ENCODE measurements around the gene XRN1. TPM values are rescaled to one million over a fixed set of nuclear protein-coding genes. Genes with fewer than 3 reads are reported as not detected.
A peak's percentile ranks its signal among the peaks of the same experiment; 100 is the strongest.

The XRN1 gene
- total and polyA plus RNA-seq, 10 of the 15 experiments (the other 5 are each of a cell fraction or from before 2014, with no cell fraction given): 1.7 to 38.8 (median 15.5) TPM

DNA sequence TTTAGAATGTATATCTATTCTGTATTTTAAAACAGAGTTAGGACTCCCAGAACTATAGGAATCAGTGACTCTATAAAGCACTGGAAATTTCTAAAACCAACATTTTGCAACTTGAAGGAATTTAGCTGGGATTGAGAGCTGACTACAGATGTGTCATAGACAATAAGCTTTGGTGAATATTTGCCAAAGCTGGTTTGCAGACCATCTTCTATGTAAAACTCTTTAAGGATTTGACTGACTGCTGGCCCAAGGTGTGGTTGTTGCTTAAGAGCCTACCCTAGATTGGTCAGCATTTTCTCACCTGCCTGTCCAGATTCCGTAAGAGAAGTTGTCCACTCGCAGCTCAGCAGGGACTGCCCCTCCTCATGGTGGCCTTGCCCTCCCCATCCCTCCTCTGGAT, 149.2 kb downstream of the XRN1 start (continued):
- TF ChIP-seq, protein P1, sequence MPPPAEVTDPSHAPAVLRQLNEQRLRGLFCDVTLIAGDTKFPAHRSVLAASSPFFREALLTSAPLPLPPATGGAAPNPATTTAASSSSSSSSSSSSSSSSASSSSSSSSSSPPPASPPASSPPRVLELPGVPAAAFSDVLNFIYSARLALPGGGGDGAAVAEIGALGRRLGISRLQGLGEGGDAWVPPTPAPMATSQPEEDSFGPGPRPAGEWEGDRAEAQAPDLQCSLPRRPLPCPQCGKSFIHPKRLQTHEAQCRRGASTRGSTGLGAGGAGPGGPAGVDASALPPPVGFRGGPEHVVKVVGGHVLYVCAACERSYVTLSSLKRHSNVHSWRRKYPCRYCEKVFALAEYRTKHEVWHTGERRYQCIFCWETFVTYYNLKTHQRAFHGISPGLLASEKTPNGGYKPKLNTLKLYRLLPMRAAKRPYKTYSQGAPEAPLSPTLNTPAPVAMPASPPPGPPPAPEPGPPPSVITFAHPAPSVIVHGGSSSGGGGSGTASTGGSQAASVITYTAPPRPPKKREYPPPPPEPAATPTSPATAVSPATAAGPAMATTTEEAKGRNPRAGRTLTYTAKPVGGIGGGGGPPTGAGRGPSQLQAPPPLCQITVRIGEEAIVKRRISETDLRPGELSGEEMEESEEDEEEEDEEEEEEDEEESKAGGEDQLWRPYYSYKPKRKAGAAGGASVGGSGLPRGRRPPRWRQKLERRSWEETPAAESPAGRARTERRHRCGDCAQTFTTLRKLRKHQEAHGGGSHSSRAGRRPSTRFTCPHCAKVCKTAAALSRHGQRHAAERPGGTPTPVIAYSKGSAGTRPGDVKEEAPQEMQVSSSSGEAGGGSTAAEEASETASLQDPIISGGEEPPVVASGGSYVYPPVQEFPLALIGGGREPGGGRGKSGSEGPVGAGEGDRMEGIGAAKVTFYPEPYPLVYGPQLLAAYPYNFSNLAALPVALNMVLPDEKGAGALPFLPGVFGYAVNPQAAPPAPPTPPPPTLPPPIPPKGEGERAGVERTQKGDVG (CRISPR knock-in tag; IDR thresholded peaks at IDR 0.05): no peak
- TF ChIP-seq TARDBP (IDR thresholded peaks at IDR 0.05; ENCODE audit: borderline replicate concordance): no peak

DNA sequence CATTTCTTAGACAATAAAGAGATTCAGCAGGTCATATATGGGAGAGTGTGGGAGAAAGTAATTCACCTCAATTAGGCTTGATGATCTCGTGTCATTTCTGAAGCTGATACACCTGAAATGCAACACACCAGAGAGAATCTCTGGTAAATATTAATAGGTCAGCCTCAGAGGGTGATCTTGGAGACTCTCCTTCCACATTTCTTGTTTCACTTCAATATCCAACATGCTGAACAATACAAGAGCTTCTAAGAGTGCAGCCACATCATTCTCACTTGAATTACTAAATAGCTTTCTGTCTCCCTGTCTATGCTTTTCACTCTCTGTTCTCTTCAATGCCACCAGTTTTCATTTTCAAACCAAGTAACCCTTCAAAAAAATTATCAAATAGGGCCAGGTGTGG, 151.3 kb downstream of the XRN1 start:
- BruUV-seq (replicated peaks): no TSS peak
- no peak overlapping the region for H2AFZ ChIP-seq (ENCODE audit: control insufficient read depth, low read depth, low read length)
- no peak overlapping the region for H3K27ac ChIP-seq (ENCODE audit: control insufficient read depth, insufficient read depth)
- 94% methylated on average over 1 of the region's 1 CpG for WGBS (ENCODE audit: insufficient coverage, insufficient replicate concordance, low lambda C conversion rate, missing lambda C conversion rate)
- no peaks in the 10 kb centered on the region for H3K9me3 ChIP-seq (replicated peaks; ENCODE audit: control insufficient read depth, insufficient read depth, low read length)
- ChIA-PET CTCF (interaction anchor here (1.1 kb wide), 1 partner anchor 17 kb away, joined by 5 read pairs; no protein-coding TSS in a partner anchor), SMC1A (ENCODE audit: uncharacterized antibody, unreplicated experiment) (interaction anchor here (0.6 to 1.3 kb wide), 4 partner anchors 17 to 23 kb away, joined by 3 read pairs; no protein-coding TSS in a partner anchor), RAD21 (ENCODE audit: unreplicated experiment) (no interaction called here), POLR2A (no interaction called here)
- no peaks in the 10 kb centered on the region for H3K36me3 ChIP-seq (ENCODE audit: control insufficient read depth in 2 of 2, insufficient read depth in 2 of 2, low read length in 1 of 2)
- TF ChIP-seq CREM (IDR thresholded peaks at IDR 0.05; ENCODE audit: low read depth): no peak
- no peak for TF ChIP-seq KAT2A (conservative IDR thresholded peaks at IDR 0.05; ENCODE audit: control insufficient read depth, low read depth, low read length)
- TF ChIP-seq ZBTB33 (IDR thresholded peaks at IDR 0.05): no peak
- TF ChIP-seq PAX8 (IDR thresholded peaks at IDR 0.05): no peak
- TF ChIP-seq TBL1XR1 (IDR thresholded peaks at IDR 0.05; ENCODE audit: low read depth, low read length): no peak
- TF ChIP-seq NFXL1 (IDR thresholded peaks at IDR 0.05; ENCODE audit: borderline replicate concordance): no peak
- TF ChIP-seq, protein P2, sequence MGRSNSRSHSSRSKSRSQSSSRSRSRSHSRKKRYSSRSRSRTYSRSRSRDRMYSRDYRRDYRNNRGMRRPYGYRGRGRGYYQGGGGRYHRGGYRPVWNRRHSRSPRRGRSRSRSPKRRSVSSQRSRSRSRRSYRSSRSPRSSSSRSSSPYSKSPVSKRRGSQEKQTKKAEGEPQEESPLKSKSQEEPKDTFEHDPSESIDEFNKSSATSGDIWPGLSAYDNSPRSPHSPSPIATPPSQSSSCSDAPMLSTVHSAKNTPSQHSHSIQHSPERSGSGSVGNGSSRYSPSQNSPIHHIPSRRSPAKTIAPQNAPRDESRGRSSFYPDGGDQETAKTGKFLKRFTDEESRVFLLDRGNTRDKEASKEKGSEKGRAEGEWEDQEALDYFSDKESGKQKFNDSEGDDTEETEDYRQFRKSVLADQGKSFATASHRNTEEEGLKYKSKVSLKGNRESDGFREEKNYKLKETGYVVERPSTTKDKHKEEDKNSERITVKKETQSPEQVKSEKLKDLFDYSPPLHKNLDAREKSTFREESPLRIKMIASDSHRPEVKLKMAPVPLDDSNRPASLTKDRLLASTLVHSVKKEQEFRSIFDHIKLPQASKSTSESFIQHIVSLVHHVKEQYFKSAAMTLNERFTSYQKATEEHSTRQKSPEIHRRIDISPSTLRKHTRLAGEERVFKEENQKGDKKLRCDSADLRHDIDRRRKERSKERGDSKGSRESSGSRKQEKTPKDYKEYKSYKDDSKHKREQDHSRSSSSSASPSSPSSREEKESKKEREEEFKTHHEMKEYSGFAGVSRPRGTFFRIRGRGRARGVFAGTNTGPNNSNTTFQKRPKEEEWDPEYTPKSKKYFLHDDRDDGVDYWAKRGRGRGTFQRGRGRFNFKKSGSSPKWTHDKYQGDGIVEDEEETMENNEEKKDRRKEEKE (IDR thresholded peaks at IDR 0.05): no peak
- TF ChIP-seq IKZF2 (IDR thresholded peaks at IDR 0.05): no peak
- no peak for TF ChIP-seq CEBPB (IDR thresholded peaks at IDR 0.05; ENCODE audit: borderline replicate concordance in 1 of 2, low read depth in 2 of 2, low read length in 2 of 2)
- ATAC-seq: peak; percentile 31; the same call in 2 of the 3 replicates
- H3K4me1 ChIP-seq (ENCODE audit: control insufficient read depth, insufficient read depth, low read length): no peaks in the 10 kb centered on the region
- no peak for FAIRE-seq
- intact Hi-C loops (cut with micrococcal nuclease; ENCODE audit: unreplicated experiment) (no loop called here), in situ Hi-C loops (cut with MboI) (no loop called here)
- no peak overlapping the region for H3K4me3 ChIP-seq
- no peaks in the 10 kb centered on the region for H3K79me2 ChIP-seq (ENCODE audit: control insufficient read depth, insufficient read depth, low read length)
- no peak overlapping the region for H3K9ac ChIP-seq (ENCODE audit: control insufficient read depth, insufficient read depth, low read length)
- no peaks in the 10 kb centered on the region for H4K20me1 ChIP-seq (ENCODE audit: control insufficient read depth, insufficient read depth)
- no peaks in the 10 kb centered on the region for H3K27me3 ChIP-seq (replicated peaks in 1 of 2; ENCODE audit: control insufficient read depth in 2 of 2, insufficient read depth in 2 of 2, low read length in 1 of 2)
- no peak overlapping the region for H3K4me2 ChIP-seq (ENCODE audit: control insufficient read depth, insufficient read depth)
- DNase-seq (ENCODE audit: low read depth, low spot score): peak; percentile 2
